ENCODE results near the gene MEX3D.

MEX3D gene

DNA sequence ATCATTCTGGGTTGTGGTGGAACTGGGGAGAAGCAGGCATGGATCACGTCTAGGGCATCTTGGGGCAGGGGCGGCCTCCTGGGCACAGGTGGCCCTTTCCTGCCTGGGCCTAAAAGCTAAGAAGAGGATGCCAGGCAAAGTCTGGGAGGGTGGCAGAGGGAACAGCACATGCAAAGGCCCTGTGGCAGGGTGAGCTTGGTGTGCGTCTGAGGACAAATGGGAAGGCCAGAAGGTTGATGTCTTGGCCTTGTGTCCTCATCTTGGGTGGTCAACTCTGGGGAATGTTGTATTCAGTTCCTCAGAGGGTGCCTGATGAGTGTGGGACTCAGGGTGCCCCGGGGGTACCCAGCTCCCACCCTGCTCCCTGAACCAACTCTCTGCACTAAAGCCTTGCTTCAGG is 49.7 kb downstream of the MEX3D start:
- no peak for DNase-seq (ENCODE audit: low spot score)

DNA sequence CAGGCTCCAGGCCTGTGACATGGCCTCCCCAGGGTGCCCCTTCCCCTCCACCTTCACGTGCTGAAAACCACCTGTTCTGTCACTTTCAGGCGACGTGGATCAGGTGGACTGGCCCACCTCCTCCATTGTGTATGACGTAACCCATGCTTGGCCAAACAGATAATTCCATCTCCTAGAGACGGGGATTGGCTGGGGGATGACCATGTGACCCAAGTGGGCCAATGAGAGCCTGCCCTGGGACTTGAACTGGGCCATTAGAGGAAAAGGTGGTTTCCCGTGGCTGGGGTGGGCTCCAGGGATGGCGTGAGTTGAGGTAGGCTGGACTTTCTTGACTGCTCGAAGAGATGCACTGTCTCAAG is 51.8 kb downstream of the MEX3D start:
- DNase-seq (ENCODE audit: low spot score): no peak

DNA sequence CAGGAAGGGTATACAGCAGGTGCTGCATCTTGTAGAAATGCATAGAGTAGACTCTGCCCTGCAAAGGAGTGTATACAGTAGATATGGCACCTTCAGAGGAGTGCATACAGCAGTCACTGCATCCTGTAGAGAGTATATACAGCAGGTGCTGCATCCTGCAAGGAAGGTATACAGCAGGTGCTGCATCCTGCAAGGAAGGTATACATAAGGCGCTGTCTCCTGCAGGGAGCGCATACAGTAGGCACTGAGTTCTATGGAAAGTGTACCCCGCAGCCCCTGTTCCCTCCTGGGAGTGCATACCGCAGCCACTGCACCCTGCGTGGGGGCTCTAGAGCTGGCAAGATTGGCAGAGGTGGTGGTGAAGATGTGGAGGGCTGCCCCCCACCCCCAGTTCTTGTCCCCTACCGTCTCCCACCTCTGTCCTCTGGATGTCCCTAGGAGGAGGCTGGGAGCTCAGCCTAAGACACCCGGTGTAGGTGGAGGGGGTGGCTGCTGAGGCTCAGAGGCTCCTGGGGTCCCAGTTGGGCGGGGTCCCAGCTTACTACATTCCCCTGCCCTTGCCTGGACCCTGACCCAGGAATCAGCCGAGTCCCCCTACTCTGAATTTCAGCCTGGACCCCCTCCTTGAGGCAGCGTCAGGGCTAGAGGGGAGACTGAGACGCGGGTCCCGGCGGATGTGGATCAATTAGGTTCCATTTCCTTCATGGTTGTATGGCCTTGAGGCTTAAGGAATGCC is 53.0 kb downstream of the MEX3D start:
- no peak for DNase-seq (ENCODE audit: low spot score)

DNA sequence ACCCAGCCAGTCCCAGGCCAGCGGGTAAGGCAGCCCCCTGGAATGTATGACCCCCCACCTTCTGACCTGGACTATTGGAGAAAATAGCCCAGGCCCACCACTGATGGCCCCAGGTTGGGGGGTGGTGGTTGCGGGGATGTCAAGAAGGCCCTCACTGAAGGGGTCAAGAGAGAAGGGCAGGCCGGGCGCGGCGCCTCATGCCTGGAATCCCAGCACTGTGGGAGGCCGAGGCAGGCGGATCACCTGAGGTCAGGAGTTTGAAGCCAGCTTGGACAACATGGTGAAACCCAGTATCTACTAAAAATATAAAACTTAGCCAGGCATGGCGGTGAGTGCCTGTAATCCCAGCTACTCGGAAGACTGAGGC is 53.8 kb downstream of the MEX3D start:
- DNase-seq (ENCODE audit: low spot score): no peak

DNA sequence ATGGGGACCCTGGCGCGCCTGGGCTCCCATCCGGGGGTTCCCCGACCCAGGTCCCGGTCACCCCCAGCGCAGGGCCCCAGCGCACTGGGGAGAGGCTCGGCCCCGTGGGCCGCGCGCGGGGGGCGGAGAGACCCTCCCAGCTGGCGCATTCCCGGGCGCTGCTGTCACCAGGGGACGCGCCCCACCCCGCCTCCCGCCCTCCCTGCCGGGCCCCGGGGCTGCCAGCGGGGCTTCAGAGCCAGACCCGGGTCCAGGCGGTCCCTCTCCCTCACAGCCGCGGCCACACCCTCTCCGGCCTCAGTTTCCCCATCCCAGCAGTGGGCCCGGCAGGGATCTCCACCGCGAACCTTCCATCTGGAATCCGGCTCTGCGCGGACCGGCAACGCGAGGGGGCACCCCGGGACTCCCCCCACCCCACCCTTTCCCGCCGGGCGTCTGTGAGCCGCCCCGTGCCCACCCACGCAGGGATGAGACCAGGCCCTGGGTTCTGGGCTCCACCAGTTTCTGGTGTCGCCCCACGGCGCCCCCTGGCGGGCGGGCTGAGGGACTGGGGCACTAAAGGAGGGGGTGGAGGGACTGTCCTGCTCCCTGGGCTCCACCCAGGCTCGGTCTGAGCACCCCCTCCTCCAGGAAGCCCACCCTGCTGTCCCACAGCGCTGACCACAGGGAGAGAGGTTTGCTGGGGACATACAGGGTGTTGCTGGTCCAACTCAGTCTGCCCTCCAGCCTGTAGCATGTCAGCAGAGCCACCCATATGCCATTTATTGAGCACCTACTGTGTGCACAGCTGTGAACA is 54.4 kb downstream of the MEX3D start:
- DNase-seq (ENCODE audit: low spot score): peak; percentile 86

DNA sequence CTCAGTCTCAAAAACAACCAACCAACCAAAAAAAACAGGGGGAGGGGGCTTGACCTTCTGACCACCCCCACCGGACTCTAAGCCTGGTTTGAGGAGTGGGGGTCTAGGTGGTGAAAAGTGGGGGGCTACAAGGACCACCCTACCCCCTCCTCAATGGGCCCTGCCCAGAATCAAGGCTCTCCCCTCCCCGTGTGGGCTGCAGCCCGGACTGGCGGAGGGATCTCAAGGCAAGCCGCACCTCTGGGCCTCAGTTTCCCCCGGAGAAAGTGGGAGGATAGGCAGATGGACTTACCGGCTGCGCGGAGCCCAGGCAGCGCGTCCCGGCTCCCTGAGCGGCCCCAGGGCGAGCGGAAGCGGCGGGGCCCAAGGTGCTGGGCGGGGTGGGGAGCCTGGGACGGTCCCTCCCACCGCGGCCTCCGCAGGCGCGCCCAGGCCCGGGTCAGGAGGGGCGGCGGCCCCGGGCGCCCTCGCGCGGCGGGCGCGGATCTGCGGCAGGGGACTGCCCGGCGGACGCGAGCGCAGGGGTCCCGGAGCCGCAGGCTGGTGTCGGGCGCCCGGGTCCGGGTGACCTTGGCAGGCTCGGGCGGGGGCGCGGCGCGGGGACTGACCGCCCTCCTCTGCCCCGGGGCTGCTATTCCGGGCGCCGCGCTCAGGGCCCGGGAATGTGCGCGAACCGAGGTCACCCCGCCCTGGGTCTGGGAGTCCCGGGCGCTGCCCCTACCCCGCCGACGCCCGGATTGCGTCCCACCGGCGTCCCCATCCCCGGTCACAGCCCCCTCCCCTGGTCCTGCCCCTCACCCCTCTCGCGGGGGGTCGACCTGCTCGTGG is 55.2 kb downstream of the MEX3D start, which contains the start of gene ADAMTSL5:
Gene ADAMTSL5 (minus strand): TSS at position 349 of the 828 bp plus-strand sequence. CDS start 2,076 bp downstream, outside the sequence.
- DNase-seq (ENCODE audit: low spot score): peak; percentile 88

DNA sequence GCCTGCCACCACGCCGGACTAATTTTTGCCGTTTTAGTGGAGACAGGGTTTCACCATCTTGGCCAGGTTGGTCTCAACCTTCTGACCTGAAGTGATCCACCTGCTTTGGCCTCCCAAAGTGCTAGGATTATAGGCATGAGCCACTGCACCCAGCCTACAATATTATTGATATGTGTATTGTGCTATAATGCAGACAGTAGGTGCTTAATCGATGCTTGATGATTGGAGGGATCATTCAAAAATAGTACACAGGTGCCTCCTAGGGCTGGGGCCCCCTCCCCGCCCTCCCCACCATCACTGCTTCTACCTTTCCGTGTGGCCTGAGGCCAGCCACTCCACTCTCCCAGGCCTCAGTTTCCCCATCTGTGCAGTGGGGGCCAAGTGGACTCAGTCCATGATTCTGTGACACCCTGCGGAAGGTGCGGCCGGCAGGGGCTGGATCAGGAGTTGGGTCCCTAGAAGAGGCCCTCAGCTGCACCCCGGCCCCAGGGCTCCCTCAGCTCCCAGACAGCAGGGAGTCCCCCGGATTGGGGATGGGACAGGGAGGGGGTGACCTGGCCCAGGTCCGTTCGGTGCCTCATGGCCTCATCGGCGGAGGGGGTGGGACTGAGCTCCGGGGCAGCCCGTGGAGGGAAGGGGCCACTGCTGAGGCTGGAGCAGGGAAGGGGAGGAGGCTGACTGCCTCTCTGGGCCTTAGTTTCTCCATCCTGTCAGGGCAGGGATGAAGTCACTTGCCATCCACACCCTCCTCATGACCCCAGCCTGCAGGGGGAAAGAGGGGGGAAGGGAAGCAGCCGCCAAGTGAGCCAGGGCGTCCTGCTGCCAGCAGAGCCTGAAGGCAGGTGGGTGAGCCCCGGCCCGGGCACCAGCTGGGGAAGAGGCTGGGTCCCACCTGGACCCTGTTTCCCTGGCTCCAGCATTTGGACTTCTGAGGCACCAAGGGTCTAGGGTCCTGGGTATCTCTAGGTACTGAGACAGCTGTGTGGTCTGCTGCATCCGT is 56.5 kb downstream of the MEX3D start:
- no peak for DNase-seq (ENCODE audit: low spot score)

DNA sequence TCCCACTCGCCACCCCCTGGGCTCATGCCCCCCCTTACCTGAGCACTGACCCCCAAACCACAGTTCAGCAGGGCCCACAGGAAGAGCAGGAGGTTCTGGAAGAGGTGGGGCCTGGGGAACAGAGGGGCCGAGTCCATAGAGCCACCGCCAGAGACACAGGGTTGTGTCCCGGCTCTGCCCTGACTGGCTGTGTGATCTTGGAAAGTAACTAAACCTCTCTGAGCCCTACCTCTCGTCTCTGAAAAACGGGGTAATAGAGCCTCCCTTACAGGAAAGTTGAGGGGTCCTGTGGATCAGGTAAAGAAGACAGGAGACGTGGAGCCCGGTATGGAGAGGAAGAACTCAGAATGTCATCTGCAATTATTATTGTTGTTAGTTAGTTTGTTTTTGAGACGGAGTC is 57.3 kb downstream of the MEX3D start:
- DNase-seq (ENCODE audit: low spot score): no peak

DNA sequence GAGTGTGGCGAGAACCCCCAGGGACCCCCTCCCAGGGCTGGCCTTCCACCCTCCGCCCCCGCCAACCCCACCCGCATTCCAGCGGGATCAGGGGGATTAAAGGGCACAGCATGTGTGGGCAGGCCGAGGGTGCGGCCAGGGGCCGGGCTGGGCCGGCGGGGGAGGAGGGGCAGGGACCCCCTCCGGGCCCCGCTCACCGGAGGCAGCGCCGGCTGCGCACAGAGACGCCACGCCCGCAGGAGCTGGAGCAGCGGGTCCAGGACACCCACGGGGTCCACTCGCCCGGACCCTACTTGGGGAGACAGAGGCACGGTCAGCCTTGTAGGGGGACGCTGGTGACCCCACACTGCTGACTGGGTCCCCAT is 57.7 kb downstream of the MEX3D start:
- DNase-seq (ENCODE audit: low spot score): no peak

DNA sequence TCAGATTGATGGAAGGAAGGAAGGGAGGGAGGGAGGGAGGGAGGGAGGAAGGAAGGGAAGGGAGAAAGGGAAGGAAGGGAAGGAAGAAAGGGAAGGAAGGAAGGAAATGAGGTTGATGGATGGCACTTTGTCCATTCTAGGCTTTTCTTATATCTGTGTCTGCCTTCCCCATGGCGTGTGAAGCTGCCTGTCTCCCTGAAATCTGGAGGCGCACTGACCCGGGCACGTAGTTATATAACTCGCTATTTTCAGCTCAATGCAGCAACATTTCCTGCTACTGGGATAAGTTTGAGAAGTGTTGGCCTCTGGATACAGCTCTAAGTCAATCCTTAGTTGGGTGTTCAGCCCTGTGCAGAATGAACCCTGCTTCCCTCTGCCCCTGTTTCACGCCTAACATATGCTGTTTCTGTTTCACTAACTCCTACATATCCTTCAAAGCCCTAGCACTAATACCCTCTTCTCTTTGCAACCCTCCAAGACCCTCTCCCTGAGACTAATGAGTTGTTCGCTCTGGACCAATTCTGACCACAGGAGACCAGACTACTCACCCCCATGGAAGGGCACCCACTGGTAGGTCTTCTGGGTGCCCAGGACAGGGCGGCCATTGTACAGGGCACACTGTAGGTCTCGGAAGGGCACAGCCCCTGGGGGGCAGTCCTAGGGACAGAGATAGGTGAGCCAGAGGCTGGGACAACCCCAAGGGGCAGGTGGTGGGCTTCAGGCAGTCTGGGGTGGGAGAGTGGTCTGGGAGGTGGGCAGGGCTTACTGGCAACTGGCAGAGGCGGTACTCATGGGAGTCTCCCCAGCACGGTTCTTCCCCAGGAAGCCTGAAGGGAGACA is 58.3 kb downstream of the MEX3D start:
- DNase-seq (ENCODE audit: low spot score): no peak

DNA sequence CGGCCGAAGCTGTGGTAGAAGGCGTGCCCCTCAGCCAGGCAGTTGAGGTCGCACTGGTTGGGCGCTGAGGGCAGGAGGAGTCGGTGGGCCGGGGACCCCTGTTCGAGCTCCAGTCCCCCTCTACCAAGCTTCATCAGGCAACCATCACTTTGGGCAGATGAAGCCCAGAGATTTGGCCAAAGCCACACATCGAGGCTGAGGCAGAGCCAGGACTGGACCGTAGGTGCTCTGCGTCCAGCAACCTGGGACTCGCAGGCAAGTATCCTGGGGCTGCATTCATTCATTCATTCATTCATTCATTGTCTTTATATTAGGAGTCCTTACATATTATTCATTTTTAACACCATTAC is 59.6 kb downstream of the MEX3D start:
- DNase-seq (ENCODE audit: low spot score): no peak

DNA sequence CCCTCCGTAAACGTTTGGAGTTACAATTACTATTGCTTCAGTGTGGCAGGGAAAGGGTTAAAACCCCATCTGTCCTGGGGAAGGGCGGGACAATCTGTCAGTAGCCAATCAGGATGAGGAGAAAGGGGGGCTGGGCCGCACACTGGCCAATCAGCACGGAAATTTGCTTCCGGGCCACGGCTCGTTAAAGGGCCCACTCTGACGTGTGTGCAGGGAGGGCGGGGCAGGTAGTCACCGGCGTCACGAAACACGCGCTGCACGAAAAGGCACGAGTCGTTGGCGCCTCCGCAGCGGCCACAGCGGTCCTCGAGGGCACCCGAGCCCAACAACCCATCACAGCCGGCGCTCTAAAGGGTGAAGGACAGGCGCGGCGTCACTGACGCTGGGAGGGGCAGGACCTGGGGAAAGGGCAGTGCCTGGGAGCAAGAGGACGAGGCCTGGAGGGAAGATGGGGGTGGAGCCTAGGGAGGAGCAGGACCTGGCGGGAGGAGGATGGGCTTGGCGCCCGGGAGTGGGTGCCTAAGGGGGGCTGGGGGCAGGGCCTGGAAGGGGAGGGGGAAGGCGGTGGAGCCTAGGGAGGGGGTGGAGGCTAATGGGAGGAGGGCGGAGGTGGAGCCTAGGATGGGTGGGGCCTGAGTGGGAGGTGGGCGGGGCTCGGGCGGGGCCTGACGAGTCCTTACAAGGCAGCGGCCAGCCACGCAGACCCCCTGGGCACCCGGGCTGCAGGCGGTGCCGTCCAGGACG is 60.2 kb downstream of the MEX3D start:
- DNase-seq (ENCODE audit: low spot score): peak; percentile 100

DNA sequence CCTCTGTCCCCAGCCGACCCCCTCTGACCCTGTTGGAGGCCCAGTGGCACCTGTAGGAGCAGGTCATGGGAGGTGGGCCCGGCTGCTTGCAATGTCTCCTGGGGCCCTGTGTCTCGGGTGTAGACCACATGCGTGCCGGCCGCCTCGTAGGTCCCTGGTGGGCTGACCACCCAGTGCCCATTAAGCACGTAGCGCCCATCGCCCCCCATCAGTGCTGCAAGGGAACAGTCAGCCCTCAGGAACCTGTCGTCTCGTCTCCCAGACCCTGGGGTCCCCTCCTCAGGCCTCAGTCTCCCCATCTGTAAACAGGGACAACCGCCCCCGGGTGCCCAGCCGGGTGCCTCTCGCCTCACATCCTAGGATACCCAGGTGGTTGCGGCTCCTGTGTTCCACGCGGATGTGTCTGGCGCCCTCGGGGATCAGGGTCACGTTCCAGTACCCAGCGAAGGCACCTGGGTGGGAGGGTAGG is 60.9 kb downstream of the MEX3D start:
- no peak for DNase-seq (ENCODE audit: low spot score)

DNA sequence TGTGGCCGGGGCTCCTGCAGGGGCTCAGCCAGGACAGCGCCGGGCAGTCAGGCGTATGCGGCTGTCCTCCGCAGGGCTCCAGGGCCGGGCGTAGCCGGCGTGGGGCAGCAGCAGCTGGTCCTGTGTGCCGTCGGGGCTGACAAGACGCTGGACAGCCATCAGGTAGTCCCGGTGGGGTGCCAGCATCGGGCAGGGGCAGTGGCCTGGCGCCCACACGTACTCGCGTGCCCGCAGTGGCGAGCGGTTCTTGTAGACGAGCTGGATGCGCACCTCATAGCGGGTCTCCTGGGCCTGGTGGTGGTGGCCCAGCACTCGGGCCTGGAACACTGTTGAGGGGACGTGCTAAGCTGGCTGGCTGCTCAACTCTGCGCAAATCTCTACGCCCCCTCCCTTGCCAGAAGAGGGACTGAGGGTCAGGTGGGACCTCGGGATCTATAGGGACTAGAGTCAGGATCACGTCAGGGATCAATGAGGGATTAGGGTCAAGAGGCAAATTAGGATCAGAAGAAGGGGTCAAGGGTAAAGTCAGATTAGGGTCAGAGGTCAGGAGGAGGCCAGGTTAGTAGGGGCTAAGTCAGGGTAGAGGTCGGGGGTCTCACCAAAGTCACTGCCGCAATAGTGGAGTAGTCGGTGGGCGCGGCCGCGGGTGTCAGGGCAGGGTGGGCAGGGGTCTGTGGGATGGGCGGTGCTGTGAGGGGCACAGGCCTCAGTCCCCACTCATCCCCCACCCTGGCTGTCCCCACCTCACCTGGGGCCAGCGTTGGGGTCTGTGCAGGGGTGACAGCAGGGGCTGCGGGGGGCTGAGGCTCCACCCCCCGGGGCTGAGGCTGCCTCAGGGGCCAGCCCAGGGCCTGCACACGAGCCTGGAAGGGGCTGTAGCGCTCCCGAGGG is 61.9 kb downstream of the MEX3D start:
- no peak for DNase-seq (ENCODE audit: low spot score)

DNA sequence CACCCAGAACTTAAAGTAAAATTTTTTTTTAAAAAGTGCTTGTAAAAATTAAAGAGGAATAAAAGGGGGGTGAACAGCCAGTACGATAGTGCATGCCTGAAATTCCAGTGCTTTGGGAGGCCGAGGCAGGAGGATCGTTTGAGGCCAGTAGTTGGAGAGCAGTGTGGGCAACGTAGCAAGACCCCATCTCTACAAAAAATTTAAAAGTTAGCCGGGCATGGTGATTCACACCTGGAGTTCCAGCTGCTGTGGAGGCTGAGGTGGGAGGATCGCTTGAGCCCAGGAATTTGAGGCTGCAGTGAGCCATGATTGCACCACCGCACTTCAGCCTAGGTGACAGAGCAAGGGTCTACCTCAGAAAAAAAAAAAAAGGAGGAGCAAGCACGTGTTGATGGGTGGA is 63.1 kb downstream of the MEX3D start:
- no peak for DNase-seq (ENCODE audit: low spot score)
